K562 (cell line): ENCODE measurements around the gene CTXN1. TPM values are rescaled to one million over a fixed set of nuclear protein-coding genes. Genes with fewer than 3 reads are reported as not detected.

Source experiments
- ATAC-seq: fragments of 200-7000 bp; cut with Tn5 transposase; 3 replicates; pipeline ENCODE4 v1.9.1; 2020; ENCODE audit warnings: moderate library complexity
- BruUV-seq: library from RNA; stranded (reverse); fragments of 400-500 nt; replicated peaks from 2 replicates; lab custom pipeline; 2021; lab: Mats Ljungman, UMichigan
- CTCF ChIA-PET: fragments of 300-600 bp; formaldehyde crosslinking; extraction: SDS; loops from one replicate; lab custom pipeline; 2021; ENCODE audit warnings: low intra/inter-chr PET ratio; lab: Yijun Ruan, JAX
- POLR2A ChIA-PET: fragments of 300-600, 350-650 bp; sonication (Branson Sonifier 250); formaldehyde crosslinking; extraction: SDS; loops from one replicate; lab custom pipeline; 2021; ENCODE audit warnings: antibody characterized with exemption, inconsistent platforms; lab: Yijun Ruan, JAX
- DNase-seq, 4 experiments: peaks; one replicate each; pipeline versions ENCODE4 v3.0.0 to v3.0.0-alpha.2; 2011 to 2018; ENCODE audit warnings: low spot score in 3 of 4, mixed read lengths in 3 of 4; ENCODE audit errors: extremely low read depth in 1 of 4
- FAIRE-seq: peaks from 2 replicates; lab custom pipeline; 2011; peaks lifted over from hg19 to GRCh38; lab: Jason Lieb, UNC
- H2AFZ ChIP-seq: 2 replicates; pipeline ENCODE4 v1.6.0; 2011; ENCODE audit warnings: low read depth, low read length, control low read depth, inconsistent platforms
- H3K27ac ChIP-seq: fragments of 200-600 bp; 3 replicates; pipeline ENCODE4 v1.8.0; 2011; ENCODE audit warnings: low read depth, mild to moderate bottlenecking, control low read depth, inconsistent platforms, low read length, moderate library complexity, mixed read lengths; ENCODE audit errors: extremely low read depth
- H3K27me3 ChIP-seq, 2 experiments: fragments of 300-600 bp in 1 of 2; 2 replicates in 1 of 2; 3 replicates in 1 of 2; pipeline versions ENCODE4 v1.6.0 to v1.8.0; 2011; ENCODE audit warnings: inconsistent platforms in 2 of 2, low read length in 2 of 2, mild to moderate bottlenecking in 1 of 2, mixed read lengths in 1 of 2, moderate library complexity in 1 of 2; ENCODE audit not compliant: control insufficient read depth in 2 of 2, insufficient read depth in 2 of 2
- H3K36me3 ChIP-seq: fragments of 300-600 bp; 3 replicates; pipeline ENCODE4 v1.8.0; 2011; ENCODE audit warnings: mild to moderate bottlenecking, low read length, inconsistent platforms; ENCODE audit not compliant: control insufficient read depth, insufficient read depth
- H3K4me1 ChIP-seq, 2 experiments: fragments of 200-600 bp in 1 of 2; replicated peaks in 1 of 2; 2 replicates in 1 of 2; 3 replicates in 1 of 2; pipeline versions ENCODE4 v1.5.1 to v1.8.0; 2011; ENCODE audit warnings: inconsistent platforms in 2 of 2, low read length in 2 of 2, mild to moderate bottlenecking in 1 of 2, mixed read lengths in 1 of 2, moderate library complexity in 1 of 2; ENCODE audit not compliant: control insufficient read depth in 2 of 2, insufficient read depth in 2 of 2
- H3K4me2 ChIP-seq: 2 replicates; pipeline ENCODE4 v1.6.1; 2011; ENCODE audit warnings: low read length, control low read depth, inconsistent platforms, mixed read lengths; ENCODE audit not compliant: insufficient read depth
- H3K4me3 ChIP-seq: fragments of 200-600 bp; sonication (generic), shearing (Covaris generic); 2 replicates; pipeline ENCODE4 v1.5.1; 2016; ENCODE audit warnings: control low read depth, inconsistent platforms
- H3K79me2 ChIP-seq: fragments of 200-600 bp; 3 replicates; pipeline ENCODE4 v1.8.0; 2011; ENCODE audit warnings: low read length, inconsistent platforms; ENCODE audit not compliant: control insufficient read depth, insufficient read depth
- H3K9ac ChIP-seq, 2 experiments: 2 replicates each; pipeline versions ENCODE4 v1.6.0 to v1.6.1; 2011; ENCODE audit warnings: low read depth in 2 of 2, low read length in 2 of 2, control low read depth in 1 of 2, inconsistent platforms in 1 of 2, mild to moderate bottlenecking in 1 of 2, mixed read lengths in 1 of 2; ENCODE audit not compliant: insufficient read depth in 1 of 2
- H3K9me1 ChIP-seq: one replicate; pipeline ENCODE4 v1.6.0; 2011; ENCODE audit warnings: inconsistent platforms, mild to moderate bottlenecking, low read length, moderate library complexity; ENCODE audit not compliant: control insufficient read depth, insufficient read depth
- H3K9me3 ChIP-seq: replicated peaks from 2 replicates; pipeline ENCODE4 v1.5.1; 2011; ENCODE audit warnings: low read depth, low read length, inconsistent platforms; ENCODE audit not compliant: control insufficient read depth, insufficient read depth
- H4K20me1 ChIP-seq: replicated peaks from 2 replicates; pipeline ENCODE4 v1.6.1; 2011; ENCODE audit warnings: low read length, inconsistent platforms, mixed read lengths; ENCODE audit not compliant: control insufficient read depth, insufficient read depth
- CTCF ChIP-seq, 3 experiments: IDR thresholded peaks in 2 of 3; conservative IDR thresholded peaks in 1 of 3; 2 replicates each; pipeline ENCODE4 v1.5.1; 2011 to 2012; ENCODE audit warnings: low read length in 3 of 3, mild to moderate bottlenecking in 3 of 3, control low read depth in 2 of 3, improper control_type of control experiment in 1 of 3, inconsistent platforms in 1 of 3, low read depth in 1 of 3, mixed read lengths in 1 of 3, moderate library complexity in 1 of 3; ENCODE audit not compliant: insufficient read depth in 2 of 3
- HNRNPL ChIP-seq: fragments of 200-400 bp; formaldehyde crosslinking; IDR thresholded peaks from 2 replicates; pipeline ENCODE4 v1.6.1; 2017; ENCODE audit warnings: low read depth, mild to moderate bottlenecking, low read length
- RFX1 ChIP-seq: fragments of 450-650 bp; IDR thresholded peaks from 2 replicates; pipeline ENCODE4 v1.6.1; 2016; ENCODE audit warnings: mild to moderate bottlenecking, moderate library complexity
- ZBTB33 ChIP-seq: sonication (generic); formaldehyde crosslinking; IDR thresholded peaks from 2 replicates; pipeline ENCODE4 v1.8.1; 2023; ENCODE audit warnings: mild to moderate bottlenecking, missing genetic modification reagents
- ZNF232 ChIP-seq: sonication (generic); formaldehyde crosslinking; IDR thresholded peaks from 2 replicates; pipeline ENCODE4 v1.8.0; 2022; ENCODE audit warnings: mild to moderate bottlenecking, missing genetic modification reagents
- ZNF3 ChIP-seq: fragments of 250-450 bp; sonication (Bioruptor Pico); IDR thresholded peaks from 2 replicates; pipeline ENCODE4 v1.5.0; 2021; ENCODE audit warnings: mild to moderate bottlenecking, moderate library complexity
- WGBS: fragments of 100-300 bp; shearing (Covaris generic); methylation state at CpG from one replicate; pipeline ENCODE4 v1.1.6; 2016; ENCODE audit warnings: low coverage, mixed read lengths; ENCODE audit not compliant: insufficient coverage; ENCODE audit errors: missing lambda C conversion rate; 5-methylcytosine and 5-hydroxymethylcytosine counted together
- in situ Hi-C: fragments of 300-500 bp; cut with MboI; formaldehyde crosslinking; loops from 4 replicates; pipeline ENCODE4 v1.15.0; 2018; ENCODE audit warnings: inconsistent platforms, mixed read lengths
- intact Hi-C: fragments of 100-400 bp; cut with micrococcal nuclease; formaldehyde crosslinking; loops from 2 replicates; pipeline ENCODE4 v1.14.2; 2022
- polyA plus RNA-seq, 8 experiments: library from polyadenylated mRNA; depleted of rRNA in 4 of 8; stranded (reverse) in 5 of 8; unstranded in 3 of 8; fragments of >200 nt; fragmentation: Nextera tagmentation in 2 of 8; fragmentation: Illumina TruSeq in 1 of 8; extraction: Ambion mirVana in 2 of 8; extraction: Trizol in 1 of 8; gene quantifications; 2 replicates each; pipeline versions ENCODE4 v1.2.1 to v1.2.3, GENCODE V29; 2011 to 2014; ENCODE audit warnings: inconsistent platforms in 1 of 8, missing spikeins in 1 of 8
- total RNA-seq, 7 experiments: library from RNA; depleted of rRNA in 6 of 7; stranded (reverse); fragments of >200 nt in 6 of 7; fragmentation: Illumina TruSeq in 2 of 7; extraction: Trizol in 2 of 7; gene quantifications; 2 replicates each; pipeline versions ENCODE4 v1.2.1 to v1.2.3, GENCODE V29; 2011 to 2021; ENCODE audit warnings: low replicate concordance in 1 of 7

Gene CTXN1
- total and polyA plus RNA-seq, 9 of the 15 experiments (the other 6 are each of a cell fraction or from before 2014, with no cell fraction given) = 0.15 to 37.4 (median 1.8) TPM; not detected in 2

- Histone ChIP-seq H3K36me3 (peaks cover 17% of the 10 kb centered on the region; the same call in 1 of the 3 replicates), H3K9me1 (no peaks in the 10 kb centered on the region), H3K9ac (no peak overlapping the region), H4K20me1 (peaks cover 9% of the 10 kb centered on the region; the same call in 1 of the 2 replicates), H3K4me1 (peaks cover 9 to 71% of the 10 kb centered on the region in 2 experiments), H3K4me3 (no peak overlapping the region), H3K27ac (no peak overlapping the region), H3K4me2 (no peak overlapping the region), H2AFZ (no peak overlapping the region), H3K9me3 (no peaks in the 10 kb centered on the region), H3K27me3 (no peaks in the 10 kb centered on the region), H3K79me2 (peaks cover 14% of the 10 kb centered on the region)
- no TSS peak for BruUV-seq
- TF ChIP-seq ZBTB33 (CRISPR knock-in tag) (peak; percentile 89), ZNF3 (no peak), ZNF232 (CRISPR knock-in tag) (no peak), CTCF (IDR thresholded peaks at IDR 0.05 in 2 of 3, conservative IDR thresholded peaks at IDR 0.05 in 1 of 3; ENCODE audit: insufficient read depth in 2 of 3, low read depth in 1 of 3, low read length in 3 of 3) (0 out of 6 replicates have a peak, but pooled peaks of 1 of the 3 experiments have one; percentile 7), HNRNPL (peak; percentile 82), RFX1 (no peak)
- WGBS = 86% methylated on average over 13 of the region's 71 CpGs
- FAIRE-seq (no peak), ATAC-seq (no peak), DNase-seq (no peak)
- in situ Hi-C loops (no loop called here), intact Hi-C loops (no loop called here)
- POLR2A ChIA-PET = interaction anchor here (0.5 kb wide), 1 partner anchor 45 kb away, joined by 3 read pairs; no protein-coding TSS in a partner anchor
- CTCF ChIA-PET = no interaction called here
These were observed 8.5 kb downstream of the CTXN1 start for GRCh38 chr19:7917267-7918061.
